ENCODE data around the gene ADGRG1.

DNA sequence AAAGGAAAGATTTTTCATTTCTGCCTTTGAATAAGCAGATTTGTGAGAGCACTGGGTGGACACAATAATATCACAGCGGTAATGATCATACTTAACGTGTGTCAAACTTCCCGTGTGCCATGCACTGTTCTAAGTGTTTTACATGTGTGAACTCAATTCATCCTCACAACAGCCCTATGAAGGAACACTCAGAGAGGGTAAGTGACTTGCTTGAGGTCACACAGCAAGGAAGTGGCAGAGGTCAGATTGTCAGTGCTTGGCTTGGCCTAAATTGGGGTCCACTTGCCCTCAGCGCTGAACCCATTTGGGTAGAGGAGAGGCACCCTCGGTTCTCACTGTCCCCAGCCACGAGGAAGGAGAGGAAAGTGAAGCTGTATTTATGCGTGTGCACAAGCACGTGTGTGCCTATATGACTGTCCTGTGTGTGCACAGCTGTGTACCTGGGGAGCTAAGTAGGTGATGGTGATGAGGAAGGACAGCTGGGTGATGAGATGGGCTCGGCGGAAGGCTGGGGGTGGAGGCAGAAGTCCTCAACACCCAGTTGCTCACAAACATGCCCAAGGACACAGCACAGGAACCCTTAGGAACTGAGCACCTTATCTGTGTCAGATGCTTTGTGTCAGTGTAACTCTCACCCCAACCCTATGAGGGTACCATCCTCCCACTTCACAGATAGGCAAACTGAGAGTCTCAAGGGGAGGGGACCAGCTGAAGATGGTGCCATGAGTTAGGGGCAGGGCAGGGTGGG, 29.9 kb downstream of the ADGRG1 start:
- TF ChIP-seq, protein P1, sequence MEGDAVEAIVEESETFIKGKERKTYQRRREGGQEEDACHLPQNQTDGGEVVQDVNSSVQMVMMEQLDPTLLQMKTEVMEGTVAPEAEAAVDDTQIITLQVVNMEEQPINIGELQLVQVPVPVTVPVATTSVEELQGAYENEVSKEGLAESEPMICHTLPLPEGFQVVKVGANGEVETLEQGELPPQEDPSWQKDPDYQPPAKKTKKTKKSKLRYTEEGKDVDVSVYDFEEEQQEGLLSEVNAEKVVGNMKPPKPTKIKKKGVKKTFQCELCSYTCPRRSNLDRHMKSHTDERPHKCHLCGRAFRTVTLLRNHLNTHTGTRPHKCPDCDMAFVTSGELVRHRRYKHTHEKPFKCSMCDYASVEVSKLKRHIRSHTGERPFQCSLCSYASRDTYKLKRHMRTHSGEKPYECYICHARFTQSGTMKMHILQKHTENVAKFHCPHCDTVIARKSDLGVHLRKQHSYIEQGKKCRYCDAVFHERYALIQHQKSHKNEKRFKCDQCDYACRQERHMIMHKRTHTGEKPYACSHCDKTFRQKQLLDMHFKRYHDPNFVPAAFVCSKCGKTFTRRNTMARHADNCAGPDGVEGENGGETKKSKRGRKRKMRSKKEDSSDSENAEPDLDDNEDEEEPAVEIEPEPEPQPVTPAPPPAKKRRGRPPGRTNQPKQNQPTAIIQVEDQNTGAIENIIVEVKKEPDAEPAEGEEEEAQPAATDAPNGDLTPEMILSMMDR (IDR thresholded peaks at IDR 0.05; ENCODE audit: insufficient read depth, low read depth, low read length) = no peak
- no peak for TF ChIP-seq EZH2 (IDR thresholded peaks at IDR 0.05; ENCODE audit: insufficient read depth, low read length)
